Peyer's patch (tissue), 4 donors: ENCODE data around the gene PPM1L.

ENCODE experiments used
- CTCF ChIP-seq, 6 experiments: fragments of 450-650 bp in 4 of 6; fragments of 200-600 bp in 2 of 6; sonication (generic) in 1 of 6; IDR thresholded peaks; one replicate each; pipeline ENCODE4 v1.5.1; 2017 to 2019; ENCODE audit warnings: antibody characterized with exemption in 6 of 6, mild to moderate bottlenecking in 3 of 6, moderate library complexity in 1 of 6
- POLR2A ChIP-seq, 2 donors: fragments of 450-650 bp; IDR thresholded peaks; one replicate each; pipeline ENCODE4 v1.5.1; 2017; ENCODE audit warnings: antibody characterized with exemption in 2 of 2, mild to moderate bottlenecking in 2 of 2, moderate library complexity in 2 of 2

GRCh38 chr3:160793722-160794252 is 37.8 kb downstream of the PPM1L start:
- no peak for TF ChIP-seq POLR2A (IDR thresholded peaks at IDR 0.05)
- TF ChIP-seq CTCF (IDR thresholded peaks at IDR 0.05) = no peak
